Neural progenitor cell (in vitro differentiated cells): Measurements from ENCODE around the gene TSTD1. TPM values are rescaled to one million over a fixed set of nuclear protein-coding genes. Genes with fewer than 3 reads are reported as not detected.
A peak's percentile ranks its signal among the peaks of the same experiment; 100 is the strongest.

Experiments used
- DNase-seq: peaks from one replicate; pipeline ENCODE4 v3.0.0-alpha.2; 2016; ENCODE audit warnings: low spot score
- H2AFZ ChIP-seq: fragments of 200-600 bp; sonication (generic); replicated peaks from 2 replicates; pipeline ENCODE4 v1.6.1; 2016; ENCODE audit warnings: antibody characterized with exemption
- H3F3A ChIP-seq: fragments of 200-600 bp; sonication (generic); 2 replicates; pipeline ENCODE4 v1.6.1; 2016; ENCODE audit warnings: antibody characterized with exemption, low read depth
- H3K27ac ChIP-seq: fragments of 200-600 bp; sonication (generic); 2 replicates; pipeline ENCODE4 v1.5.1; 2016; ENCODE audit warnings: mild to moderate bottlenecking
- H3K27me3 ChIP-seq: fragments of 200-600 bp; sonication (generic); 2 replicates; pipeline ENCODE4 v1.6.1; 2016; ENCODE audit warnings: mild to moderate bottlenecking, moderate library complexity
- H3K36me3 ChIP-seq: fragments of 200-600 bp; sonication (generic); 2 replicates; pipeline ENCODE4 v1.5.1; 2016
- H3K4me1 ChIP-seq: fragments of 200-600 bp; sonication (generic); 2 replicates; pipeline ENCODE4 v1.6.1; 2016; ENCODE audit warnings: mixed run types
- H3K4me2 ChIP-seq: fragments of 200-600 bp; sonication (generic); 2 replicates; pipeline ENCODE4 v1.6.1; 2016
- H3K4me3 ChIP-seq: fragments of 200-600 bp; sonication (generic); 2 replicates; pipeline ENCODE4 v1.5.1; 2016
- H3K79me2 ChIP-seq: fragments of 200-600 bp; sonication (generic); 2 replicates; pipeline ENCODE4 v1.6.1; 2016; ENCODE audit warnings: low read depth
- H3K9ac ChIP-seq: fragments of 200-600 bp; sonication (generic); 2 replicates; pipeline ENCODE4 v1.6.1; 2016
- H3K9me3 ChIP-seq: fragments of 200-600 bp; sonication (generic); 2 replicates; pipeline ENCODE4 v1.5.1; 2016; ENCODE audit warnings: low read depth
- H4K20me1 ChIP-seq: fragments of 200-600 bp; sonication (generic); 2 replicates; pipeline ENCODE4 v1.6.1; 2016; ENCODE audit warnings: low read depth
- H3K27ac Mint-ChIP-seq: 3 replicates; pipeline ENCODE4 v1.8.0; 2021; ENCODE audit warnings: mixed read lengths
- H3K27me3 Mint-ChIP-seq: 2 replicates; pipeline ENCODE4 v1.8.0; 2022; ENCODE audit warnings: low read depth, mild to moderate bottlenecking, inconsistent platforms, moderate library complexity, mixed read lengths; ENCODE audit not compliant: insufficient read depth
- H3K36me3 Mint-ChIP-seq: 3 replicates; pipeline ENCODE4 v1.8.0; 2021; ENCODE audit warnings: mixed read lengths
- H3K4me1 Mint-ChIP-seq: 3 replicates; pipeline ENCODE4 v1.8.0; 2021; ENCODE audit warnings: mixed read lengths
- H3K4me3 Mint-ChIP-seq: 3 replicates; pipeline ENCODE4 v1.8.0; 2021; ENCODE audit warnings: mild to moderate bottlenecking, moderate library complexity, mixed read lengths
- H3K9me3 Mint-ChIP-seq: 3 replicates; pipeline ENCODE4 v1.8.0; 2020; ENCODE audit warnings: mixed read lengths
- CTCF ChIP-seq: fragments of 200-600 bp; sonication (generic); IDR thresholded peaks from 2 replicates; pipeline ENCODE4 v1.5.1; 2017; ENCODE audit warnings: antibody characterized with exemption, mild to moderate bottlenecking
- EZH2 ChIP-seq: fragments of 200-600 bp; sonication (generic); IDR thresholded peaks from 2 replicates; pipeline ENCODE4 v1.6.1; 2017; ENCODE audit warnings: antibody characterized with exemption, mild to moderate bottlenecking, moderate library complexity
- EZH2phosphoT487 ChIP-seq: fragments of 200-600 bp; sonication (generic); IDR thresholded peaks from 2 replicates; pipeline ENCODE4 v1.6.1; 2017; ENCODE audit warnings: antibody characterized with exemption
- total RNA-seq: library from RNA; depleted of rRNA; stranded (reverse); fragments of >200 nt; gene quantifications from 2 replicates; pipeline ENCODE4 v1.2.3, GENCODE V29; 2015; ENCODE audit warnings: low replicate concordance

Gene TSTD1
- total RNA-seq, 1 donor from 2014 or later, result 29.9 TPM

- H3F3A ChIP-seq, result no peaks in the 10 kb centered on the region
- TF ChIP-seq EZH2phosphoT487 (no peak), CTCF (no peak), EZH2 (no peak)
- peaks cover 11% of the 10 kb centered on the region for H3K4me1 ChIP-seq
- peaks cover 13% of the 10 kb centered on the region for H3K27me3 Mint-ChIP-seq
- no peaks in the 10 kb centered on the region for H3K36me3 ChIP-seq
- H3K27ac Mint-ChIP-seq, result no peak overlapping the region
- H3K9me3 ChIP-seq, result no peaks in the 10 kb centered on the region
- H2AFZ ChIP-seq, result no peak overlapping the region
- no peaks in the 10 kb centered on the region for H3K79me2 ChIP-seq
- no peak overlapping the region for H3K4me2 ChIP-seq
- H3K4me3 Mint-ChIP-seq, result no peak overlapping the region
- H3K27me3 ChIP-seq, result no peaks in the 10 kb centered on the region
- H3K36me3 Mint-ChIP-seq, result no peaks in the 10 kb centered on the region
- H3K9ac ChIP-seq, result no peak overlapping the region
- H3K27ac ChIP-seq, result no peak overlapping the region
- H4K20me1 ChIP-seq, result no peaks in the 10 kb centered on the region
- H3K9me3 Mint-ChIP-seq, result no peaks in the 10 kb centered on the region
- peaks cover 21% of the 10 kb centered on the region for H3K4me1 Mint-ChIP-seq
- no peak for DNase-seq
- no peak overlapping the region for H3K4me3 ChIP-seq
These were observed 45.8 kb upstream of the TSTD1 start for GRCh38 chr1:161084597-161084988.

GRCh38 chr1:161083748-161084596 lies 45.2 kb upstream of the TSTD1 start:
- peaks cover 11% of the 10 kb centered on the region for H3K4me1 ChIP-seq
- H3K9me3 Mint-ChIP-seq, result peaks cover 2% of the 10 kb centered on the region
- H3F3A ChIP-seq, result no peaks in the 10 kb centered on the region
- no peak overlapping the region for H3K27ac Mint-ChIP-seq
- TF ChIP-seq EZH2phosphoT487 (no peak), CTCF (no peak), EZH2 (no peak)
- H2AFZ ChIP-seq, result no peak overlapping the region
- peaks cover 14% of the 10 kb centered on the region for H3K27me3 Mint-ChIP-seq
- H3K27ac ChIP-seq, result no peak overlapping the region
- peaks cover 21% of the 10 kb centered on the region for H3K4me1 Mint-ChIP-seq
- no peaks in the 10 kb centered on the region for H3K27me3 ChIP-seq
- no peaks in the 10 kb centered on the region for H3K36me3 Mint-ChIP-seq
- H4K20me1 ChIP-seq, result no peaks in the 10 kb centered on the region
- no peak overlapping the region for H3K4me3 ChIP-seq
- H3K4me2 ChIP-seq, result no peak overlapping the region
- no peaks in the 10 kb centered on the region for H3K9me3 ChIP-seq
- H3K36me3 ChIP-seq, result no peaks in the 10 kb centered on the region
- no peaks in the 10 kb centered on the region for H3K79me2 ChIP-seq
- H3K4me3 Mint-ChIP-seq, result no peak overlapping the region
- no peak for DNase-seq
- H3K9ac ChIP-seq, result no peak overlapping the region

GRCh38 chr1:161082996-161083747 lies 44.4 kb upstream of the TSTD1 start:
- H2AFZ ChIP-seq, result no peak overlapping the region
- no peaks in the 10 kb centered on the region for H4K20me1 ChIP-seq
- Mint-ChIP-seq H3K27ac (peak overlapping the region; percentile 69), H3K36me3 (no peaks in the 10 kb centered on the region), H3K27me3 (peaks cover 14% of the 10 kb centered on the region), H3K9me3 (peaks cover 3% of the 10 kb centered on the region), H3K4me3 (peak overlapping the region; percentile 18), H3K4me1 (peaks cover 21% of the 10 kb centered on the region)
- no peak overlapping the region for H3K27ac ChIP-seq
- no peak for TF ChIP-seq CTCF
- no peak for TF ChIP-seq EZH2
- TF ChIP-seq EZH2phosphoT487, result no peak
- no peak overlapping the region for H3K4me3 ChIP-seq
- no peak for DNase-seq
- no peaks in the 10 kb centered on the region for H3K36me3 ChIP-seq
- H3F3A ChIP-seq, result no peaks in the 10 kb centered on the region
- H3K9me3 ChIP-seq, result no peaks in the 10 kb centered on the region
- H3K9ac ChIP-seq, result no peak overlapping the region
- no peak overlapping the region for H3K4me2 ChIP-seq
- no peaks in the 10 kb centered on the region for H3K79me2 ChIP-seq
- H3K4me1 ChIP-seq, result peaks cover 11% of the 10 kb centered on the region
- H3K27me3 ChIP-seq, result no peaks in the 10 kb centered on the region
